HG02763 (cell line): ENCODE results near the gene PLEKHD1.
"Not testable (repeated sequence)": the region's sequence is repeated elsewhere in the genome, so short reads cannot be mapped to it uniquely, and the experiment has no call there.

Source experiments
- ATAC-seq: cut with Tn5 transposase; IDR thresholded peaks from one replicate; pipeline ENCODE4 v1.9.1; 2021; ENCODE audit warnings: mild to moderate bottlenecking, moderate library complexity; ENCODE audit not compliant: unreplicated experiment

The PLEKHD1 gene

DNA sequence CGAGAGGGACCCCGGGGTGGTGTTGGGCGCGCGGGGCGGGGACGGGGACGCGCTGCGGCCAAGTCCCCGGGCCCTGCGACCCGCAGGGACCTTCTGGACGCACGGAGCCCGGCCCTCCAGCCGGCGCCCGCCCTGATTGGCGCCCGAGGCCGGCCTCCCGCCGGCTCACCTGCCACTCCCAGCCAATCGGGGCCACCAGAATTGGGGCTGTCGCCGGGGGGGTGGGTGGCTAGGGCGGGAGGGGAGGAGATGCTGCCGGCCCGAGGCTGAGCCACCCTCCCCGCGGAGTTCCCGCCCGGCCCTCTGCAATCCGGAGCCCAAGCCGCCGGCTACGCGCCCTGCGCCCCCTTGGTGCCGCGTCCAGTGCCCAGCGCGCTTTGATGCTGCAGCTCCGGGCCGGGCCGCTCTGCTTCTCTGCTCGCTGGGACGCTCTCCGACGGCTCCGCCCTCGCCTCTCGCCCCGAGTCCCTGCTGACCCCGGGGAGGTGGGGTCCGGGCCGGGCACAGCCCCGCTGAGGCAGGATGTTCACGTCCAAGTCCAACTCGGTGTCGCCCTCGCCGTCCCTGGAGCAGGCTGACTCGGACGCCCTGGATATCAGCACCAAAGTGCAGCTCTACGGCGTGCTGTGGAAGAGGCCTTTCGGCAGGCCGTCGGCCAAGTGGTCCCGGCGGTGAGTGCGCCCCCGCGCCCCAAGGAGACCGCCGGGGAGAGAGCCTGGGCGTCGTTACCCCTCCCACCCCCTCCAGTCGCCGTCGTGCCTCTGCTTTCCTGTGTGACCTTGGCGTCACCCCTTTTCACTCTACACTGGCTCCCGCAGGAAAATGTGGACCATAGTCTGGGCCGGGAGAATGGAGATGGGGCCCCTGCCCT is at the start of gene PLEKHD1:
Gene PLEKHD1, plus strand, starts transcription at position 285 of the 871 bp plus-strand sequence. Its CDS starts 238 bp downstream, at position 523.
- no peak for ATAC-seq

GRCh38 chr14:69439521-69440270 is 44.8 kb upstream of the PLEKHD1 start:
- no peak for ATAC-seq

DNA sequence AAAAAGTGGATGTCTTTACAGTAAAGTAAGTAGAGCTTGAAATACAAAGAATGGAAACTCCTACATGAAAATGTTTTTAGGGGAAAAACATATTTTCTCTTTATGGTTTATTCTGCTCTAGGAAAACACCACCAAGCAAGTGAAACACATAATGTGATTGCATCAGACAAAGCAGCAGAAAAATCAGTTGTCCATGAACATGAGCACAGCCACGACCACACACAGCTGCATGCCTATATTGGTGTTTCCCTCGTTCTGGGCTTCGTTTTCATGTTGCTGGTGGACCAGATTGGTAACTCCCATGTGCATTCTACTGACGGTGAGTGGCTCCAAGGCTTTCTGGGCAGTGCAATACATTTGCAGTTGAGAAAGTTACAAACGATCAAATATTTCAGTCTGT is 42.6 kb upstream of the PLEKHD1 start:
- peak; percentile 61 for ATAC-seq

- ATAC-seq, result no peak
Measured at GRCh38 chr14:69443296-69443805, 41.2 kb upstream of the PLEKHD1 start.

DNA sequence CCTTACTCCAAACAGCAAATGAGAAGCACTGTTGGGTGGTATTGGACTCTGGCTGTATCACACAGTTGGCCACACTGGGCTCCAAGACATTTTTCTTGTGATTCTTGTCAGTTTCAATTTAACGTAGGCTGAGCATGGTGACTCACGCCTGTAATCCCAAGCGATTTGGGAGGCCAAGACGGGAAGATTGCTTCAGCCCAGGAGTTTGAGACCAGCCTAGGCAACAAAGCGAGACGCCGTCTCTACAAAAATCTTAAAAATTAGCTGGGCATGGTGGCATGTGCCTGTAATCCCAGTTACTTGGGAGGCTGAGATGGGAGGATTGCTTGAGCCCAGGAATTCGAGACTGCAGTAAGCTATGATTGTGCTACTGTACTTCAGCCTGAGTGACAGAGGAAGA is 35.3 kb upstream of the PLEKHD1 start:
- no peak for ATAC-seq

DNA sequence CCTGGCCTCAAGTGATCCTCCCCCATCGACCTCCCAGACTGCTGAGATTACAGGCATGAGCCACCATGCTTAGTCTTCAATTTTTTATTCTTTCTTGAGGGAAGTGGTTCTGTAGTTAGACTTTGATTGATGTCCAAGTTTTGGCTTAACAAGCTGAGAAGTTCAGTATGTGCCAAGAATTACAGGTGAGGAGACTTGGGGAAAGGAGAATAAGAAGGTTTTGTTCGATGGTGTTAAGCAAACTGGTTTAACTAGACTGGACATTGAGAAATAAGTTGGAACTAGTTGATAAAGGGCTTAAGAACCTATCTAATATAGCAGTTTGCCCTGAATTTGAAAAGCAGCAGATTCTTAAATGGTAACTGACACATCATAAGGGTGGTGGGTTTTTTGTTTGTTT is 32.6 kb upstream of the PLEKHD1 start:
- no peak for ATAC-seq

GRCh38 chr14:69458350-69458749 is 26.2 kb upstream of the PLEKHD1 start:
- no peak for ATAC-seq

DNA sequence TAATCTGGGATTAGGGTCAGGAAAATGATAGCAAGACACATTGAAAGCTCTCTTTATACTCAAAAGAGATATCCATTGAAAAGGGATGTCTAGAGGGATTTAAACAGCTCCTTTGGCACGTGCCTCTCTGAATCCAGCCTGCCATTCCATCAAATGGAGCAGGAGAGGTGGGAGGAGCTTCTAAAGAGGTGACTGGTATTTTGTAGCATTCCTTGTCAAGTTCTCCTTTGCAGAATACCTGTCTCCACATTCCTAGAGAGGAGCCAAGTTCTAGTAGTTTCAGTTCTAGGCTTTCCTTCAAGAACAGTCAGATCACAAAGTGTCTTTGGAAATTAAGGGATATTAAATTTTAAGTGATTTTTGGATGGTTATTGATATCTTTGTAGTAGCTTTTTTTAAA is 25.4 kb upstream of the PLEKHD1 start:
- ATAC-seq, result no peak

GRCh38 chr14:69460093-69460701 is 24.3 kb upstream of the PLEKHD1 start:
- no peak for ATAC-seq

DNA sequence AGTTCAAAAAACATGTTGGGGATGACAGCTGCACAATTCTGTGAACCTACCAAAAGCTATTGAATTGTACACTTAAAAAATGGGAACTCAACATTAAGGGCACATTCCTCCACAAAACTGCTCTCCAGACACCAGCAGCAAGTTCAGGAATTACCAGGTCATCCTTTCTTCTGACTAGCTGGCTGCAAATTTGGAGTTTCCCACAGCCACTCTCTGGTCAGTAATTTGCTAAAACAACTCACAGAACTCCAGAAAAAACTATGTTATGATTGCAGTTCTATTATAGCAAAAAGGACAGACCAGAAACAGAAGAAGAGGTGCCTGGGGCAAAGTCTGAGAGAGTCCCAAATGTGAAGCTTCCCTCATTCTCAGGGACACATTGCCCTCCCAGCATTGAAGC is 20.1 kb upstream of the PLEKHD1 start:
- no peak for ATAC-seq

- ATAC-seq, result no peak
Measured at GRCh38 chr14:69464829-69465228, 19.7 kb upstream of the PLEKHD1 start.

DNA sequence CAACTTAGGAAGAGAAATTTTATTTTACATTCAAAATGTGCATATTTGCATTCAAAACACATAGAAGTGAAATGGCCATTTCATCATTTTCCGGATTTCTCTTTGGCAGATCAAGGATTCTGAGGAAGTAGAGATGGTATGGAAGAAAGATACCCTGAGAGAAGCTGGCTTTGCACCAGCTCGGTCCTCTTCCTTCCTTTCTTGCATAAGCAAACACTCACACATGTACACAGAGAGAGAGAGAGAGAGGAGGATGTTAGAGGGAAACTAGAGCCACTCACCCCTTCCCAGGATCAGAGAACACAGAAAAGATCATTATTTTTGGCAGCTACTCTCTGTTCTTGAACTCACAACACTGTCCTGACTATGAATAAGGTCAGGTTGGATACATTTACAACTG is 15.6 kb upstream of the PLEKHD1 start:
- no peak for ATAC-seq

DNA sequence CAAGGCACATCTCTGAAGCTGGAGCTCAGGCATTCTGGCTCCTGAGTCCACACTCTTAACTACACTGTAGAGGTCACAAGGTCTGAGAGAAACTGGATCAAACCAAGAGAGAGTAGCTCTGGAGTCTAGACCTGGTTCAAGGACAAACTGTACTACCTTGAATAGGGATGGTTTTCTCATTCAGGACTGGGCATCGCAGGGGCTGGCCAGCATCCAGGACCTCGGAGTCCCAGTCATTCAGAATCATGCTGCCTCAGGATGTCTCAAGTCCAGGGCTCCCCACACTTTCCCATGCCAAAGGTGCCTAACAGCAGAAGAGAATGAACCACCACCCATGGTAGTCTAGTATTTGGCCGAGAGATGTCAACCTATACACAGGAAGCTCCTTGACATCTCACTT is 13.1 kb upstream of the PLEKHD1 start:
- no peak for ATAC-seq

DNA sequence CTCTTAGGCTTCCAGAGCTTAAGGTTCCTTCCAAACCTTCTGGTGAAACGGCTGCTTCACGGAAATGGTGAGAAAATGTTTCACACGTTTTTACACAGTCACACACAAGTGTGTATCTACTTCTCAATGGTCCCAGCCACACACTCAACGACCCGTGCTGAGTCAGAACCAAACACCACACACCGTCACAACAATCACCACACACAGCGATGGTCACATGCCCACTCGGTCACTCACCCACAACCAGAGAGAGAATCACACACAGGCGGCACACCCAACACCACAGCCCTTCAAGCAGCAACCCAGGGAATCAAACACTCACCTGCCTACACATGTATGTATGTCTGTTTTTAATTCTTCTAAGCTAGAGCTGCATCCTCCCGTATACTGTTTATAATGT is 12.6 kb upstream of the PLEKHD1 start:
- no peak for ATAC-seq

DNA sequence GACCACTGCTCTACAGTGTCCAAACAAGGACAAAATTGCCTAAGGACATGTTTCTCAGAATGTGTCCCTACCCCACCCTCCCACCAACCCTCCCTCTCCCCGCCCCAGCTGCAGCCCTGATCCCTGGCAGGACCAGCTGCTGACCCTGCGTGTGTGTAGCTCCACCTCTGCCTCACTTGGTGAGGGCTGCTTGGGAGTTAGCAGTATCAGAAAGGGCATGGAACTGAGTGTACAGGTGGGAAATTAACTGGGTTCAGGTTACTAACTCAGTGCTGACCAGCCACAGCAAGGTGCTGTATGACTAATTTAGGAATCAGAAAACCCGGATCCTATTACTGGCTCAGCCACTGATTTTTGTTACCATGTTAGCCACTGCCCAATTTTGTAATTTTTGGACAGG is 11.3 kb upstream of the PLEKHD1 start:
- ATAC-seq, result no peak

DNA sequence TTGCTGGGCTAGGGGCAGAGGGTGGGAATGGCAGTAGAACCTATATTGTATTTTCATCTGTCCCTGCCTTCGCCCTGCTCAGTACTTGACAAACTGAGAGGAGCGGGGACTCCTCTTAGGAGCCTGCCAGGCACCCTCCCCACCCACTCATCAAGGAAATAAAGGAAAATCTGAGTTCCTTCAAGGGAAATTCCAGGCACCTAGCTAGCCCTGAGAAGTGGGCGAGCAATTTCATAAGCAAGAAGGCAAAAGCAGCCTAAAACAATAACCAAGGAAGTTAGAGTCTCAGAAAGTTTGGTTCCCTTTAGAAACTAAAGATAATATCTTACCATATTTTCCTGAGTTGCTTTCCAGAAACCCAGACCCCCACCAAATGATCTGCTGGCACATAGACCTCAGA is 10.6 kb upstream of the PLEKHD1 start:
- no peak for ATAC-seq

GRCh38 chr14:69475194-69475818 is 9.2 kb upstream of the PLEKHD1 start:
- ATAC-seq, result no peak

GRCh38 chr14:69476824-69477450 is 7.6 kb upstream of the PLEKHD1 start:
- not testable (repeated sequence) for ATAC-seq

- not testable (repeated sequence) for ATAC-seq
Measured at GRCh38 chr14:69478055-69478454, 6.5 kb upstream of the PLEKHD1 start.

- no peak for ATAC-seq
Measured at GRCh38 chr14:69479696-69480095, 4.8 kb upstream of the PLEKHD1 start.

- no peak for ATAC-seq
Measured at GRCh38 chr14:69480136-69480535, 4.4 kb upstream of the PLEKHD1 start.
